Brain microvascular endothelial cell (primary cell): ENCODE measurements around the gene NRDC.

Experiments used
- DNase-seq: peaks from one replicate; pipeline ENCODE4 v3.0.0-alpha.2; 2020
- H3K27ac ChIP-seq: fragments of 250-450 bp; sonication (Bioruptor Pico); 2 replicates; pipeline ENCODE4 v1.5.1; 2020; ENCODE audit warnings: mild to moderate bottlenecking, moderate library complexity
- H3K27me3 ChIP-seq: fragments of 250-450 bp; sonication (Bioruptor Pico); replicated peaks from 2 replicates; pipeline ENCODE4 v1.5.1; 2020; ENCODE audit warnings: mild to moderate bottlenecking
- H3K36me3 ChIP-seq: fragments of 250-450 bp; sonication (Bioruptor Pico); replicated peaks from 2 replicates; pipeline ENCODE4 v1.5.1; 2020; ENCODE audit warnings: mild to moderate bottlenecking
- H3K4me3 ChIP-seq: 2 replicates; pipeline ENCODE4 v1.5.1; 2011; ENCODE audit warnings: low read depth, mild to moderate bottlenecking, control low read depth, low read length, moderate library complexity
- in situ Hi-C: cut with HindIII; loops from 2 replicates; pipeline ENCODE4 v1.10.0; 2017; ENCODE audit warnings: low sequenced_read_pairs, low pct_ligation_motif_present
- TF ChIP-seq, protein P1 (sequence below): IDR thresholded peaks from 2 replicates; pipeline ENCODE4 v1.5.1; 2011; ENCODE audit warnings: low read depth, mild to moderate bottlenecking, moderate library complexity, low read length, control low read depth, inconsistent platforms; ENCODE audit errors: missing control alignments

The NRDC gene

DNA sequence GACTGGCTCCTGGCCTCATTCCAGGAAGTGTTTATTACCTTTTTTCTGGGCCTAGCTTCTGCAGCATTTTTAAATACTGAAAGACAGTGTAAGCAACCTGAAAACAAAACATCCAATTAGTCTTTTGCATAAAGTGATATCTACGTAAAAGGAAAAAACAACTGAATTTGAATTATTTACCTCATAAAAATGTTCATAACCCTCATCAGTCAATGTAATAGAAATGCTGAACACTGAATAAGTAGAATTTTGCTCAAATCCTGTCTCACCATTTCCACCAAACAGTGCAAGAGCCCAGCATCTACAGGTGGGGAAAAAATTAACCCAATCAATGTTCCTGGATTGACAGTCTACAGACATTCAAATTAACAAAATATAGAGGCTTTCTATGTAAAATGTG is 64.0 kb downstream of the NRDC start:
- TF ChIP-seq, protein P1, sequence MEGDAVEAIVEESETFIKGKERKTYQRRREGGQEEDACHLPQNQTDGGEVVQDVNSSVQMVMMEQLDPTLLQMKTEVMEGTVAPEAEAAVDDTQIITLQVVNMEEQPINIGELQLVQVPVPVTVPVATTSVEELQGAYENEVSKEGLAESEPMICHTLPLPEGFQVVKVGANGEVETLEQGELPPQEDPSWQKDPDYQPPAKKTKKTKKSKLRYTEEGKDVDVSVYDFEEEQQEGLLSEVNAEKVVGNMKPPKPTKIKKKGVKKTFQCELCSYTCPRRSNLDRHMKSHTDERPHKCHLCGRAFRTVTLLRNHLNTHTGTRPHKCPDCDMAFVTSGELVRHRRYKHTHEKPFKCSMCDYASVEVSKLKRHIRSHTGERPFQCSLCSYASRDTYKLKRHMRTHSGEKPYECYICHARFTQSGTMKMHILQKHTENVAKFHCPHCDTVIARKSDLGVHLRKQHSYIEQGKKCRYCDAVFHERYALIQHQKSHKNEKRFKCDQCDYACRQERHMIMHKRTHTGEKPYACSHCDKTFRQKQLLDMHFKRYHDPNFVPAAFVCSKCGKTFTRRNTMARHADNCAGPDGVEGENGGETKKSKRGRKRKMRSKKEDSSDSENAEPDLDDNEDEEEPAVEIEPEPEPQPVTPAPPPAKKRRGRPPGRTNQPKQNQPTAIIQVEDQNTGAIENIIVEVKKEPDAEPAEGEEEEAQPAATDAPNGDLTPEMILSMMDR: no peak
- Histone ChIP-seq H3K27ac (no peak overlapping the region), H3K36me3 (peaks cover 22% of the 10 kb centered on the region), H3K27me3 (no peaks in the 10 kb centered on the region), H3K4me3 (no peak overlapping the region)
- DNase-seq: no peak
- in situ Hi-C loops: no loop called here

DNA sequence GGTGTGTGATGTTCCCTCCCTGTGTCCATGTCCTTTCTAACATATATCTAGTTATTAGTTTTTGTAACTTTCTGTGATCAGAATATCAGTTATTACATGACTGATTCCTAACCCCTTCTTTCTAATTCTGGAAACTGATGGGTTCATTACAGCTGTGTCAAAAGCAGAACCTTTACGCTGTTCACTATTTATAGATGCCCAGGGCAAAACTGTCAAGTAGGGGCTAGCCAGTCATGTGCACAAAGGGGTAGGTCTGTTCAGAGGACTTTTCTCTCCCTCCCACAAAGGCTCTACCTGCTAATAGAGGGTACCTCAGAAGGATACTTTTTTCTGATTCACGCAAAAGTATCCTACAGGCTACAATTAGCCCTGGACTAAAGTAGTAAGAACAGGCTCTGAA is 79.2 kb downstream of the NRDC start:
- in situ Hi-C loops: no loop called here
- DNase-seq: no peak
- Histone ChIP-seq H3K27me3 (no peaks in the 10 kb centered on the region), H3K27ac (no peak overlapping the region), H3K36me3 (peaks cover 39% of the 10 kb centered on the region), H3K4me3 (no peak overlapping the region)
- TF ChIP-seq, protein P1: no peak

DNA sequence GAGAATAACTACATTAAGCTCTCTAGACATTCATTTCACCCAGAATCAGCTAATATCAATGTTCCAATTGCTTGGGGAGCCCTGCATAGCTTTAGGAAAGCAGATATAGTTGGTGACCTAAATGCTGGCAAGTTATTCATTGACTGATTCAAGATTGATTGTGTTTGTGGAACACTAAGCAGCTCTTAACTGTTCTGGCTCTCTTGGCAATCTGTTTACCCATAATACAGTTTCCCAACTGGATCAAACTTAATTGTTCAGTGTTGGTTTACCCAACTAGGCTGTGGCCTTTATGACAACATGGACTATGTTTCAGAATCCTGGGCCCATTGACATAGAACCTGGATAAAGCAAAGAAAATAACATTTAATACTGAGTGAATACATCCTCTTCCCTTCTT is 83.7 kb downstream of the NRDC start:
- Histone ChIP-seq H3K36me3 (peaks cover 40% of the 10 kb centered on the region), H3K4me3 (no peak overlapping the region), H3K27me3 (no peaks in the 10 kb centered on the region), H3K27ac (no peak overlapping the region)
- no peak for DNase-seq
- TF ChIP-seq, protein P1: no peak
- in situ Hi-C loops: no loop called here

DNA sequence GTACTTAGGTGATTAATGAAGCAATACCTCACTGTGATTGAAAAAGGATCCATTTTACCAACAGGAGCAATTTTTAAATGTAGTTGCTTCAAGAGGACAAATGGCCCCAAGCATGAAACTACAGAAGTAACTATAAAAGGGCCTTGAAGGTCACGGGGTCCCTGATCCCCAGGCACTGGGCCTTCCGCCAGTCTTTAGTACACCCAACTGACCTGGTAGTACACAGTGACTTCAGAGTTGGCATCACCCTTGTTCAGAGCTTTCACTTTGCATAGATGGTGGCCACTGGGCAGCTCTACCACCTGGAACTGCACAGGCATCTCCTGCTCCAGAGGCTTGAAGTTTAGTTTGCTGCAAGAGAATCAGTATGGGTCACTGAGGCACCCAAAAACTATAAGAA is 84.3 kb downstream of the NRDC start:
- Histone ChIP-seq H3K27me3 (no peaks in the 10 kb centered on the region), H3K4me3 (no peak overlapping the region), H3K27ac (no peak overlapping the region), H3K36me3 (peaks cover 46% of the 10 kb centered on the region)
- no peak for DNase-seq
- in situ Hi-C loops: no loop called here
- TF ChIP-seq, protein P1: no peak

DNA sequence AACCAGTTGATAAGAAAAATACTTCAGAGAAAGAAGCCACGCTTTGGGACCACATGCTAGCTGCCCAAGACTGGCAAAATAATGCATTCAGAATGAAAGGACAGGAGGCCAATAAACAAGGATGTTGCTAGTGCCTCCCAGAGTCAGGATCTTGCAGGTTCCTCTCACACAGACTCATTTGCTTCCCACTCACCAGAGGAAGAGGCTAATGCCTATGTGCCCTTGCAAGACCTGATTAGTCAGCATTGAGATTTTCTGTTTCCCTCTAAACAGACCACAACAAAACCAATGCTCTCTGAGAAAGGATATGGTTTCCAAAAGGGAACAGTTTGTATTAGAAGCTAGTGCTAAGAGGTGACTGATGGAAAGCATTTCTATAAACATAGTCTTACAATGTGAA is 85.7 kb downstream of the NRDC start:
- in situ Hi-C loops: no loop called here
- Histone ChIP-seq H3K27me3 (no peaks in the 10 kb centered on the region), H3K27ac (peak overlapping the region; percentile 2), H3K36me3 (peaks cover 54% of the 10 kb centered on the region), H3K4me3 (no peak overlapping the region)
- TF ChIP-seq, protein P1: peak; percentile 38
- peak; percentile 63 for DNase-seq

DNA sequence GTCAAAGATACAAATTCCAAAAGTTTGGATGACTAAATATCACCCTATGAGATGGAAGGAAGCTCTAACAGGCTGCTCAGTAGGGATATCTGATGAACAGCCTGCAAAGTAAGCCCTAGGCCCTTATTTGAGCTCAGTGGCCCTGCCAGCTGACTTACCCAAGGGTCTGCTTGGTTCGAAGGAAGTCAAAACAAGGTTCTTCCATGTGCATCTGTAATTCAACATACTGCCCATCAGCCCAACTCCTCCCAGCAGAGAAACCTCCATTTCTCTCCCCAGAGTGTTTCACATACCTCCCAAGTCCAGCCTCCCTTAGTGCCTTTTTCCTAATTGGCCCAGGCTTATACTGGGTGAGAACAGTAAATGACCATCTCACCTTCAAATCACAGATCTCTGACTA is 86.6 kb downstream of the NRDC start:
- no peaks in the 10 kb centered on the region for H3K27me3 ChIP-seq
- H3K36me3 ChIP-seq: peaks cover 62% of the 10 kb centered on the region
- no peak overlapping the region for H3K27ac ChIP-seq
- in situ Hi-C loops: no loop called here
- TF ChIP-seq, protein P1: no peak
- no peak for DNase-seq
- no peak overlapping the region for H3K4me3 ChIP-seq
